Esophagus squamous epithelium (tissue), 4 donors: ENCODE measurements around the gene RPTOR.

Experiments
- POLR2A ChIP-seq, 4 donors: fragments of 450-650 bp; IDR thresholded peaks; one replicate each; pipeline ENCODE4 v1.6.1; 2017; ENCODE audit warnings: antibody characterized with exemption in 4 of 4, mild to moderate bottlenecking in 4 of 4, moderate library complexity in 3 of 4
- TF ChIP-seq, protein P1 (sequence below), 6 experiments: fragments of 450-650 bp in 4 of 6; fragments of 200-600 bp in 2 of 6; sonication (generic) in 2 of 6; IDR thresholded peaks; one replicate each; pipeline ENCODE4 v1.5.1; 2016 to 2019; ENCODE audit warnings: antibody characterized with exemption in 6 of 6, mild to moderate bottlenecking in 4 of 6, moderate library complexity in 4 of 6

DNA sequence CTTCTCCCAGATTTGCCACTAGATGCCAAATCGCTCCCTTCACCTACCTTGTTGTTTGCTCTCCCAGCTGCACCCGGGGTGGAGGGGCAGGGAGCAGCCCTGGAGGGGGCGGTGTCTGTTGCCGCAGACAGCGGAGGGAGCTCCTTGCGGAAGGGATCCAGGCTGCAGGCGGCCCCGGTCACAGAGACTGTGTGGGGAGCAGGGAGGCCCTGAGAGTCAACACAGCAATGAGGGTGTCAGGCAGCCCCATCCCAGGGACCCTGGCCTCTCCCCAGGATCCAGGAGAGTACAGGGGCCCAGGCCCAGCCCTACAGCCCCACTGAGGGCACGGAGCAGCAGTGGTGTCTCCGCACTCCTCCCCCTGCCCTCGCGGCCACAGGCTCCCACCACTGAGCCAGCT, 396.5 kb downstream of the RPTOR start:
- TF ChIP-seq, protein P1, sequence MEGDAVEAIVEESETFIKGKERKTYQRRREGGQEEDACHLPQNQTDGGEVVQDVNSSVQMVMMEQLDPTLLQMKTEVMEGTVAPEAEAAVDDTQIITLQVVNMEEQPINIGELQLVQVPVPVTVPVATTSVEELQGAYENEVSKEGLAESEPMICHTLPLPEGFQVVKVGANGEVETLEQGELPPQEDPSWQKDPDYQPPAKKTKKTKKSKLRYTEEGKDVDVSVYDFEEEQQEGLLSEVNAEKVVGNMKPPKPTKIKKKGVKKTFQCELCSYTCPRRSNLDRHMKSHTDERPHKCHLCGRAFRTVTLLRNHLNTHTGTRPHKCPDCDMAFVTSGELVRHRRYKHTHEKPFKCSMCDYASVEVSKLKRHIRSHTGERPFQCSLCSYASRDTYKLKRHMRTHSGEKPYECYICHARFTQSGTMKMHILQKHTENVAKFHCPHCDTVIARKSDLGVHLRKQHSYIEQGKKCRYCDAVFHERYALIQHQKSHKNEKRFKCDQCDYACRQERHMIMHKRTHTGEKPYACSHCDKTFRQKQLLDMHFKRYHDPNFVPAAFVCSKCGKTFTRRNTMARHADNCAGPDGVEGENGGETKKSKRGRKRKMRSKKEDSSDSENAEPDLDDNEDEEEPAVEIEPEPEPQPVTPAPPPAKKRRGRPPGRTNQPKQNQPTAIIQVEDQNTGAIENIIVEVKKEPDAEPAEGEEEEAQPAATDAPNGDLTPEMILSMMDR (IDR thresholded peaks at IDR 0.05): no peak
- no peak for TF ChIP-seq POLR2A (IDR thresholded peaks at IDR 0.05)
